H9 (cell line): Measurements from ENCODE around the gene PFDN4. TPM values are rescaled to one million over a fixed set of nuclear protein-coding genes. Genes with fewer than 3 reads are reported as not detected.
A peak's percentile ranks its signal among the peaks of the same experiment; 100 is the strongest.

Experiments used
- DNase-seq: peaks from one replicate; pipeline ENCODE4 v3.0.0-alpha.2; 2017
- H2AFZ ChIP-seq: one replicate; pipeline ENCODE4 v1.6.1; 2013; ENCODE audit warnings: mild to moderate bottlenecking, low read length, control low read depth, moderate library complexity
- H2AK5ac ChIP-seq: 2 replicates; pipeline ENCODE4 v1.6.1; 2013; ENCODE audit warnings: low read length, control low read depth, mixed read lengths; ENCODE audit not compliant: insufficient read length
- H2BK120ac ChIP-seq: one replicate; pipeline ENCODE4 v1.6.1; 2013; ENCODE audit warnings: low read depth, mild to moderate bottlenecking, low read length, control low read depth, inconsistent platforms; ENCODE audit not compliant: poor library complexity, severe bottlenecking
- H2BK12ac ChIP-seq: 2 replicates; pipeline ENCODE4 v1.6.1; 2013; ENCODE audit warnings: low read length, control low read depth, mixed read lengths, low read depth; ENCODE audit not compliant: insufficient read length
- H2BK15ac ChIP-seq: 2 replicates; pipeline ENCODE4 v1.6.1; 2013; ENCODE audit warnings: low read depth, low read length, control low read depth
- H2BK20ac ChIP-seq: one replicate; pipeline ENCODE4 v1.6.1; 2013; ENCODE audit warnings: low read depth, mild to moderate bottlenecking, low read length, control low read depth, inconsistent platforms; ENCODE audit not compliant: poor library complexity, severe bottlenecking
- H2BK5ac ChIP-seq: 2 replicates; pipeline ENCODE4 v1.6.1; 2013; ENCODE audit warnings: low read length, control low read depth, mixed read lengths; ENCODE audit not compliant: insufficient read length
- H3K14ac ChIP-seq: 2 replicates; pipeline ENCODE4 v1.6.1; 2013; ENCODE audit warnings: low read length, control low read depth; ENCODE audit not compliant: insufficient read depth
- H3K18ac ChIP-seq: 2 replicates; pipeline ENCODE4 v1.6.1; 2013; ENCODE audit warnings: low read depth, mild to moderate bottlenecking, mixed read lengths, low read length, control low read depth; ENCODE audit not compliant: insufficient read length
- H3K23ac ChIP-seq: 2 replicates; pipeline ENCODE4 v1.6.1; 2013; ENCODE audit warnings: low read length, control low read depth, mixed read lengths, low read depth; ENCODE audit not compliant: insufficient read length
- H3K23me2 ChIP-seq: 2 replicates; pipeline ENCODE4 v1.6.1; 2013; ENCODE audit warnings: low read depth, mild to moderate bottlenecking, mixed read lengths, low read length, control low read depth; ENCODE audit not compliant: insufficient read length, poor library complexity, severe bottlenecking
- H3K27ac ChIP-seq: 2 replicates; pipeline ENCODE4 v1.5.1; 2013; ENCODE audit warnings: low read length, control low read depth, mixed read lengths, low read depth; ENCODE audit not compliant: insufficient read length
- H3K27me3 ChIP-seq: 2 replicates; pipeline ENCODE4 v1.6.1; 2013; ENCODE audit warnings: low read length, control low read depth, inconsistent platforms; ENCODE audit not compliant: insufficient read depth
- H3K4ac ChIP-seq: 2 replicates; pipeline ENCODE4 v1.6.1; 2013; ENCODE audit warnings: low read depth, mild to moderate bottlenecking, control low read depth, inconsistent platforms, low read length, moderate library complexity
- H3K4me1 ChIP-seq: 2 replicates; pipeline ENCODE4 v1.6.1; 2013; ENCODE audit warnings: low read length, control low read depth, inconsistent platforms; ENCODE audit not compliant: insufficient read depth
- H3K4me2 ChIP-seq: 2 replicates; pipeline ENCODE4 v1.6.1; 2013; ENCODE audit warnings: low read length, control low read depth, mixed read lengths; ENCODE audit not compliant: insufficient read length, insufficient read depth
- H3K56ac ChIP-seq: 2 replicates; pipeline ENCODE4 v1.6.1; 2013; ENCODE audit warnings: low read depth, mild to moderate bottlenecking, mixed read lengths, low read length, control low read depth; ENCODE audit not compliant: insufficient read length
- H3K79me1 ChIP-seq: 2 replicates; pipeline ENCODE4 v1.6.1; 2013; ENCODE audit warnings: low read depth, mild to moderate bottlenecking, moderate library complexity, low read length, control low read depth, inconsistent platforms; ENCODE audit not compliant: insufficient read depth, poor library complexity, severe bottlenecking
- H3K79me2 ChIP-seq: 2 replicates; pipeline ENCODE4 v1.6.1; 2013; ENCODE audit warnings: low read length, control low read depth, inconsistent platforms; ENCODE audit not compliant: insufficient read depth
- H3K9ac ChIP-seq: 2 replicates; pipeline ENCODE4 v1.6.1; 2013; ENCODE audit warnings: low read length, control low read depth, mixed read lengths; ENCODE audit not compliant: insufficient read length; ENCODE audit errors: extremely low read depth
- H3K9me3 ChIP-seq: one replicate; pipeline ENCODE4 v1.6.1; 2013; ENCODE audit warnings: low read depth, low read length, inconsistent platforms; ENCODE audit not compliant: control insufficient read depth
- H3T11ph ChIP-seq: one replicate; pipeline ENCODE4 v1.6.1; 2013; ENCODE audit warnings: mild to moderate bottlenecking, low read length, control low read depth, inconsistent platforms
- H4K20me1 ChIP-seq: one replicate; pipeline ENCODE4 v1.6.1; 2013; ENCODE audit not compliant: control insufficient read depth, insufficient read length, insufficient read depth
- H4K5ac ChIP-seq: 2 replicates; pipeline ENCODE4 v1.6.1; 2013; ENCODE audit warnings: low read depth, mild to moderate bottlenecking, mixed read lengths, low read length, control low read depth; ENCODE audit not compliant: insufficient read length
- H4K8ac ChIP-seq: replicated peaks from 2 replicates; pipeline ENCODE4 v1.6.1; 2013; ENCODE audit warnings: low read length, control low read depth, mixed read lengths, low read depth; ENCODE audit not compliant: insufficient read length
- H4K91ac ChIP-seq: 2 replicates; pipeline ENCODE4 v1.6.1; 2013; ENCODE audit warnings: low read depth, mild to moderate bottlenecking, moderate library complexity, mixed read lengths, low read length, control low read depth; ENCODE audit not compliant: insufficient read length
- H3K27ac Mint-ChIP-seq, 3 experiments: 2 replicates in 2 of 3; 3 replicates in 1 of 3; pipeline ENCODE4 v1.8.0; 2020 to 2021; ENCODE audit warnings: mixed read lengths in 3 of 3, mild to moderate bottlenecking in 1 of 3, moderate library complexity in 1 of 3
- H3K27me3 Mint-ChIP-seq: 2 replicates; pipeline ENCODE4 v1.8.0; 2021; ENCODE audit warnings: low read depth, mild to moderate bottlenecking, moderate library complexity, mixed read lengths
- H3K36me3 Mint-ChIP-seq, 3 experiments: 2 replicates in 2 of 3; 3 replicates in 1 of 3; pipeline ENCODE4 v1.8.0; 2020 to 2021; ENCODE audit warnings: low read depth in 3 of 3, mixed read lengths in 3 of 3; ENCODE audit not compliant: insufficient read depth in 1 of 3
- H3K4me1 Mint-ChIP-seq, 2 experiments: 2 replicates each; pipeline ENCODE4 v1.8.0; 2020; ENCODE audit warnings: mixed read lengths in 2 of 2
- H3K4me3 Mint-ChIP-seq, 2 experiments: 2 replicates in 1 of 2; 3 replicates in 1 of 2; pipeline ENCODE4 v1.8.0; 2020 to 2021; ENCODE audit warnings: mild to moderate bottlenecking in 2 of 2, mixed read lengths in 2 of 2, moderate library complexity in 1 of 2
- H3K9me3 Mint-ChIP-seq, 2 experiments: 2 replicates in 1 of 2; 3 replicates in 1 of 2; pipeline ENCODE4 v1.8.0; 2020; ENCODE audit warnings: mild to moderate bottlenecking in 2 of 2, mixed read lengths in 2 of 2, moderate library complexity in 1 of 2
- CTCF ChIP-seq: fragments of 200-600 bp; sonication (generic); conservative IDR thresholded peaks from 3 replicates; pipeline ENCODE4 v1.8.0; 2021; ENCODE audit warnings: antibody characterized with exemption, mild to moderate bottlenecking
- WGBS: extraction: QIAGEN DNeasy Blood & Tissue Kit; methylation state at CpG from one replicate; pipeline ENCODE4 v1.1.7; 2013; ENCODE audit warnings: missing lambda C conversion rate, low lambda C conversion rate, mixed read lengths; ENCODE audit not compliant: insufficient read length; ENCODE audit errors: extremely low coverage; 5-methylcytosine and 5-hydroxymethylcytosine counted together
- total RNA-seq: library from RNA; stranded (reverse); gene quantifications from 2 replicates; pipeline ENCODE4 v1.2.1, GENCODE V29; 2021

The PFDN4 gene
- total RNA-seq, 1 experiment from 2014 or later: 73.6 TPM

- H3K79me1 ChIP-seq: no peaks in the 10 kb centered on the region
- no peak for DNase-seq
- no peak overlapping the region for H3K23ac ChIP-seq
- no peak overlapping the region for H2BK20ac ChIP-seq
- peak overlapping the region; percentile 91 for H3K4me2 ChIP-seq
- no peaks in the 10 kb centered on the region for H3K9me3 ChIP-seq
- H3K27me3 ChIP-seq: peaks cover 36% of the 10 kb centered on the region
- peak overlapping the region; percentile 80 for H2AFZ ChIP-seq
- H4K91ac ChIP-seq: no peak overlapping the region
- H3K9ac ChIP-seq: no peak overlapping the region
- Mint-ChIP-seq H3K27me3 (peaks cover 75% of the 10 kb centered on the region), H3K36me3 (no peaks in the 10 kb centered on the region), H3K4me3 (peak overlapping the region; percentile 43 to 80), H3K4me1 (peaks cover 18 to 22% of the 10 kb centered on the region in 2 experiments), H3K27ac (no peak overlapping the region), H3K9me3 (peaks cover 0 to 2% of the 10 kb centered on the region in 2 experiments; a peak in 1 of 5 replicates)
- no CpG with 5 or more reads among the region's 18 CpGs for WGBS
- no peak overlapping the region for H4K8ac ChIP-seq
- no peak for TF ChIP-seq CTCF
- no peak overlapping the region for H3K18ac ChIP-seq
- peaks cover 23% of the 10 kb centered on the region for H3K23me2 ChIP-seq
- no peak overlapping the region for H2BK12ac ChIP-seq
- H2AK5ac ChIP-seq: no peak overlapping the region
- H4K5ac ChIP-seq: no peak overlapping the region
- no peak overlapping the region for H3K27ac ChIP-seq
- H2BK15ac ChIP-seq: no peak overlapping the region
- H3K56ac ChIP-seq: no peak overlapping the region
- H3K79me2 ChIP-seq: no peaks in the 10 kb centered on the region
- H3T11ph ChIP-seq: no peak overlapping the region
- no peak overlapping the region for H2BK5ac ChIP-seq
- H3K4ac ChIP-seq: no peak overlapping the region
- H4K20me1 ChIP-seq: no peaks in the 10 kb centered on the region
- no peak overlapping the region for H2BK120ac ChIP-seq
- no peaks in the 10 kb centered on the region for H3K4me1 ChIP-seq
- H3K14ac ChIP-seq: no peak overlapping the region
Observed at GRCh38 chr20:54174457-54175175, 33.3 kb upstream of the PFDN4 start.
